H1 (cell line): ENCODE results near the gene PLCB4. TPM values are rescaled to one million over a fixed set of nuclear protein-coding genes. Genes with fewer than 3 reads are reported as not detected.

Source experiments
- CTCF ChIA-PET: fragments of 300-600 bp; sonication (Branson Sonifier 250); formaldehyde crosslinking; loops from one replicate; lab custom pipeline; 2021; ENCODE audit not compliant: partially characterized antibody; lab: Charles Lee
- POLR2A ChIA-PET: fragments of 300-600 bp; sonication (Branson Sonifier 250); formaldehyde crosslinking; loops from one replicate; lab custom pipeline; 2021; ENCODE audit warnings: inconsistent platforms; ENCODE audit not compliant: partially characterized antibody; lab: Charles Lee
- DNase-seq, 2 experiments: peaks; one replicate each; pipeline versions ENCODE4 v3.0.0 to v3.0.0-alpha.2; 2010 to 2022; ENCODE audit warnings: low spot score in 2 of 2, low read depth in 1 of 2, mixed read lengths in 1 of 2
- FAIRE-seq: peaks from 2 replicates; lab custom pipeline; 2011; peaks lifted over from hg19 to GRCh38; lab: Jason Lieb, UNC
- H2AFZ ChIP-seq: 2 replicates; pipeline ENCODE4 v1.8.1; 2012; ENCODE audit warnings: low read length, inconsistent platforms
- H2AK5ac ChIP-seq: 2 replicates; pipeline ENCODE4 v1.6.1; 2013; ENCODE audit warnings: low read depth, low read length
- H2BK120ac ChIP-seq: replicated peaks from 2 replicates; pipeline ENCODE3; 2013; ENCODE audit warnings: low read depth, low read length, inconsistent platforms
- H2BK12ac ChIP-seq: 2 replicates; pipeline ENCODE4 v1.6.1; 2013; ENCODE audit warnings: low read depth, low read length
- H2BK15ac ChIP-seq: 2 replicates; pipeline ENCODE4 v1.6.1; 2013; ENCODE audit warnings: low read length
- H2BK20ac ChIP-seq: 2 replicates; pipeline ENCODE4 v1.6.1; 2013; ENCODE audit warnings: low read length
- H2BK5ac ChIP-seq: 2 replicates; pipeline ENCODE4 v1.6.1; 2013; ENCODE audit warnings: low read depth, low read length
- H3K14ac ChIP-seq: 2 replicates; pipeline ENCODE4 v1.6.1; 2013; ENCODE audit warnings: inconsistent platforms; ENCODE audit not compliant: insufficient read length
- H3K18ac ChIP-seq: 2 replicates; pipeline ENCODE4 v1.6.1; 2013; ENCODE audit warnings: low read length; ENCODE audit errors: extremely low read depth
- H3K23ac ChIP-seq: 2 replicates; pipeline ENCODE4 v1.6.1; 2013; ENCODE audit warnings: inconsistent platforms; ENCODE audit not compliant: insufficient read length
- H3K23me2 ChIP-seq: 2 replicates; pipeline ENCODE4 v1.6.1; 2013; ENCODE audit warnings: low read depth, low read length
- H3K27ac ChIP-seq: 2 replicates; pipeline ENCODE4 v1.6.1; 2011; ENCODE audit warnings: low read depth, low read length, inconsistent platforms
- H3K27me3 ChIP-seq, 4 experiments: replicated peaks in 1 of 4; 1 replicate in 1 of 4; 2 replicates in 3 of 4; pipeline versions ENCODE4 v1.6.1 to v1.8.1; 2011 to 2013; ENCODE audit warnings: low read length in 3 of 4, mild to moderate bottlenecking in 3 of 4, inconsistent platforms in 2 of 4, mixed read lengths in 2 of 4, moderate library complexity in 1 of 4; ENCODE audit not compliant: control insufficient read depth in 3 of 4, insufficient read depth in 3 of 4; ENCODE audit errors: extremely low read depth in 1 of 4
- H3K36me3 ChIP-seq, 4 experiments: 2 replicates each; pipeline versions ENCODE4 v1.6.1 to v1.8.1; 2011 to 2013; ENCODE audit warnings: mild to moderate bottlenecking in 4 of 4, low read length in 3 of 4, moderate library complexity in 2 of 4, control low read depth in 1 of 4, inconsistent platforms in 1 of 4; ENCODE audit not compliant: insufficient read depth in 4 of 4, control insufficient read depth in 2 of 4
- H3K4ac ChIP-seq: replicated peaks from 2 replicates; pipeline ENCODE3; 2013; ENCODE audit warnings: low read length, low read depth, mixed read lengths, inconsistent platforms; ENCODE audit not compliant: insufficient read length
- H3K4me1 ChIP-seq, 4 experiments: replicated peaks in 1 of 4; 1 replicate in 1 of 4; 2 replicates in 3 of 4; pipeline versions ENCODE4 v1.6.1 to v1.8.1; 2011 to 2013; ENCODE audit warnings: low read length in 3 of 4, inconsistent platforms in 2 of 4, mixed read lengths in 1 of 4; ENCODE audit not compliant: insufficient read depth in 4 of 4, control insufficient read depth in 3 of 4
- H3K4me2 ChIP-seq, 2 experiments: 2 replicates each; pipeline versions ENCODE4 v1.6.1 to v1.8.1; 2011 to 2013; ENCODE audit warnings: low read depth in 2 of 2, low read length in 2 of 2, control low read depth in 1 of 2, inconsistent platforms in 1 of 2, mild to moderate bottlenecking in 1 of 2; ENCODE audit not compliant: insufficient read depth in 1 of 2
- H3K4me3 ChIP-seq, 4 experiments: fragments of 200-600, 300-600 bp in 1 of 4; sonication (generic), shearing (Covaris generic), sonication (Bioruptor Twin) in 1 of 4; 2 replicates each; pipeline versions ENCODE4 v1.5.1 to v1.8.1; 2011 to 2016; ENCODE audit warnings: low read length in 4 of 4, low read depth in 3 of 4, control low read depth in 2 of 4, inconsistent platforms in 2 of 4, mild to moderate bottlenecking in 2 of 4, mixed read lengths in 1 of 4, moderate library complexity in 1 of 4; ENCODE audit not compliant: insufficient read depth in 2 of 4; ENCODE audit errors: extremely low read depth in 1 of 4
- H3K56ac ChIP-seq: replicated peaks from 2 replicates; pipeline ENCODE3; 2013; ENCODE audit warnings: low read depth, mild to moderate bottlenecking, mixed read lengths, low read length, inconsistent platforms; ENCODE audit not compliant: insufficient read length
- H3K79me1 ChIP-seq: 2 replicates; pipeline ENCODE4 v1.6.1; 2013; ENCODE audit warnings: low read depth, low read length, control low read depth
- H3K79me2 ChIP-seq, 2 experiments: 2 replicates each; pipeline versions ENCODE4 v1.6.1 to v1.8.1; 2012 to 2013; ENCODE audit warnings: low read length in 2 of 2, mild to moderate bottlenecking in 2 of 2, inconsistent platforms in 1 of 2; ENCODE audit not compliant: insufficient read depth in 2 of 2, control insufficient read depth in 1 of 2
- H3K9ac ChIP-seq, 4 experiments: replicated peaks in 1 of 4; 1 replicate in 1 of 4; 2 replicates in 3 of 4; pipeline versions ENCODE4 v1.6.1 to v1.8.1; 2011 to 2013; ENCODE audit warnings: low read depth in 3 of 4, low read length in 3 of 4, control low read depth in 2 of 4, mild to moderate bottlenecking in 2 of 4, moderate library complexity in 2 of 4, inconsistent platforms in 1 of 4; ENCODE audit errors: extremely low read depth in 1 of 4
- H3K9me3 ChIP-seq, 2 experiments: 2 replicates each; pipeline versions ENCODE4 v1.6.1 to v1.8.1; 2012 to 2013; ENCODE audit warnings: mild to moderate bottlenecking in 2 of 2, moderate library complexity in 2 of 2, control low read depth in 1 of 2, inconsistent platforms in 1 of 2, low read depth in 1 of 2, low read length in 1 of 2, mixed read lengths in 1 of 2; ENCODE audit not compliant: insufficient read depth in 2 of 2
- H4K20me1 ChIP-seq, 2 experiments: replicated peaks in 1 of 2; 2 replicates each; pipeline versions ENCODE3 to v1.8.1; 2011 to 2013; ENCODE audit warnings: inconsistent platforms in 2 of 2, low read length in 2 of 2, mild to moderate bottlenecking in 1 of 2; ENCODE audit not compliant: insufficient read depth in 2 of 2, control insufficient read depth in 1 of 2
- H4K5ac ChIP-seq: 2 replicates; pipeline ENCODE4 v1.6.1; 2013; ENCODE audit warnings: low read length, low read depth, mixed read lengths, inconsistent platforms; ENCODE audit not compliant: insufficient read length
- H4K8ac ChIP-seq: 2 replicates; pipeline ENCODE4 v1.8.0; 2013; ENCODE audit warnings: mild to moderate bottlenecking, moderate library complexity, low read length, inconsistent platforms; ENCODE audit not compliant: insufficient read depth; ENCODE audit errors: extremely low read depth
- H4K91ac ChIP-seq: replicated peaks from 2 replicates; pipeline ENCODE3; 2013; ENCODE audit warnings: low read length, mixed read lengths, inconsistent platforms; ENCODE audit not compliant: insufficient read length
- FOSL1 ChIP-seq: IDR thresholded peaks from 2 replicates; pipeline ENCODE4 v1.6.1; 2011; ENCODE audit warnings: mild to moderate bottlenecking, low read depth, low read length, moderate library complexity; ENCODE audit not compliant: insufficient read depth
- KDM1A ChIP-seq: fragments of 200-600, 300-600 bp; sonication (generic); IDR thresholded peaks from 2 replicates; pipeline ENCODE4 v1.7.1; 2016; ENCODE audit warnings: mild to moderate bottlenecking, low read length, borderline replicate concordance
- POLR2A ChIP-seq, 2 experiments: IDR thresholded peaks; 1 replicate in 1 of 2; 2 replicates in 1 of 2; pipeline ENCODE4 v1.6.1; 2011; ENCODE audit warnings: low read depth in 2 of 2, low read length in 2 of 2, mild to moderate bottlenecking in 2 of 2; ENCODE audit errors: control extremely low read depth in 1 of 2
- TAF1 ChIP-seq: IDR thresholded peaks from 2 replicates; pipeline ENCODE4 v1.6.1; 2011; ENCODE audit warnings: mild to moderate bottlenecking, low read depth, low read length
- WGBS, 2 experiments: shearing (Covaris generic) in 1 of 2; methylation state at CpG; one replicate each; pipeline versions ENCODE4 v1.1.6 to v1.1.7; 2013 to 2015; ENCODE audit warnings: low lambda C conversion rate in 2 of 2, mixed read lengths in 2 of 2, inconsistent platforms in 1 of 2, low coverage in 1 of 2, missing lambda C conversion rate in 1 of 2; ENCODE audit not compliant: insufficient replicate concordance in 2 of 2, insufficient coverage in 1 of 2, insufficient read length in 1 of 2; ENCODE audit errors: extremely low coverage in 1 of 2, missing lambda C conversion rate in 1 of 2; 5-methylcytosine and 5-hydroxymethylcytosine counted together
- polyA plus RNA-seq, 7 experiments: library from polyadenylated mRNA; depleted of rRNA in 3 of 7; stranded (reverse) in 5 of 7; unstranded in 2 of 7; fragments of >200 nt in 5 of 7; fragments of 200-250 nt in 2 of 7; gene quantifications; 1 replicate in 5 of 7; 2 replicates in 1 of 7; 4 replicates in 1 of 7; pipeline versions ENCODE4 v1.2.1 to v1.2.3, GENCODE V29; 2011 to 2013; ENCODE audit warnings: missing spikeins in 2 of 7, mixed read lengths in 2 of 7
- total RNA-seq: library from RNA; stranded (reverse); fragmentation: NEBNext Ultra II Directional; extraction: Animal tissue kit (Norgen Biotek cat#: 25700); gene quantifications from 2 replicates; pipeline ENCODE4 v1.2.1, GENCODE V29; 2021

The PLCB4 gene
- total and polyA plus RNA-seq, 2 of the 8 experiments (the other 6 are each of a cell fraction or from before 2014, with no cell fraction given) = 3.2 to 14.1 TPM

GRCh38 chr20:9137001-9137400, 68.1 kb downstream of the PLCB4 start:
- Histone ChIP-seq H2BK15ac (no peak overlapping the region), H3K56ac (no peak overlapping the region), H4K91ac (no peak overlapping the region), H3K27me3 (no peaks in the 10 kb centered on the region), H3K4me1 (peaks cover 0 to 3% (median 0%) of the 10 kb centered on the region in 4 experiments; a peak in 1 of 7 replicates), H3K79me2 (no peaks in the 10 kb centered on the region), H3K23me2 (no peaks in the 10 kb centered on the region), H2BK5ac (no peak overlapping the region), H2BK20ac (no peak overlapping the region), H3K4ac (no peak overlapping the region), H3K4me3 (no peak overlapping the region), H2BK120ac (no peak overlapping the region), H3K36me3 (no peaks in the 10 kb centered on the region), H2AFZ (no peak overlapping the region), H3K9ac (no peak overlapping the region), H3K14ac (no peak overlapping the region), H4K5ac (no peak overlapping the region), H3K23ac (no peak overlapping the region), H3K4me2 (no peak overlapping the region), H3K9me3 (no peaks in the 10 kb centered on the region), H3K79me1 (no peaks in the 10 kb centered on the region), H2BK12ac (no peak overlapping the region), H3K27ac (no peak overlapping the region), H4K8ac (no peak overlapping the region), H3K18ac (no peak overlapping the region), H4K20me1 (no peaks in the 10 kb centered on the region), H2AK5ac (no peak overlapping the region)
- ChIA-PET CTCF (interaction anchor here (0.5 to 1.4 kb wide), 5 partner anchors 32 to 1235 kb away, joined by 3 to 4 read pairs (median 3); no protein-coding TSS in a partner anchor), POLR2A (no interaction called here)
- TF ChIP-seq FOSL1 (no peak), KDM1A (no peak), TAF1 (no peak), POLR2A (IDR thresholded peaks at IDR 0.05; ENCODE audit: control extremely low read depth in 1 of 2, low read depth in 2 of 2, low read length in 2 of 2) (no peak)
- WGBS, 2 experiments = 92% methylated on average over 7 of the region's 7 CpGs; no CpG with 5 or more reads in 1 of the 2 experiments
- DNase-seq (no peak), FAIRE-seq (no peak)
